Right lobe of liver (tissue), 6 donors: Measurements from ENCODE around the gene LAMB1. TPM values are rescaled to one million over a fixed set of nuclear protein-coding genes. Genes with fewer than 3 reads are reported as not detected.

Experiments used
- ATAC-seq, 4 donors: fragments of 200-7000 bp; cut with Tn5 transposase; one replicate each; pipeline ENCODE4 v1.9.1; 2020; ENCODE audit warnings: mild to moderate bottlenecking in 4 of 4, moderate library complexity in 4 of 4
- DNase-seq, 3 donors: peaks; one replicate each; pipeline ENCODE4 v3.0.0-alpha.2; 2020
- H3K27ac ChIP-seq, 3 donors: fragments of 200-600 bp; one replicate each; pipeline ENCODE4 v1.8.0; 2022
- H3K27me3 ChIP-seq, 2 donors: fragments of 200-600 bp; one replicate each; pipeline ENCODE4 v1.8.0; 2022
- H3K36me3 ChIP-seq, 4 donors: fragments of 200-600 bp; sonication (generic) in 1 of 4; one replicate each; pipeline versions ENCODE4 v1.5.1 to v1.8.0; 2017 to 2022; ENCODE audit warnings: control low read depth in 1 of 4
- H3K4me1 ChIP-seq, 4 donors: fragments of 200-600 bp; sonication (generic) in 1 of 4; one replicate each; pipeline versions ENCODE4 v1.5.1 to v1.8.0; 2017 to 2022; ENCODE audit warnings: control low read depth in 1 of 4
- H3K4me3 ChIP-seq, 3 donors: fragments of 200-600 bp; one replicate each; pipeline ENCODE4 v1.8.0; 2022
- H3K9me3 ChIP-seq, 4 donors: fragments of 200-600 bp; sonication (generic) in 1 of 4; one replicate each; pipeline versions ENCODE4 v1.5.1 to v1.8.0; 2017 to 2022; ENCODE audit warnings: control low read depth in 1 of 4
- CTCF ChIP-seq, 4 donors: fragments of 200-600 bp in 3 of 4; fragments of 450-650 bp in 1 of 4; IDR thresholded peaks; one replicate each; pipeline versions ENCODE4 v1.5.1 to v1.8.0; 2016 to 2022; ENCODE audit warnings: antibody characterized with exemption in 4 of 4, mild to moderate bottlenecking in 2 of 4
- POLR2A ChIP-seq: fragments of 450-650 bp; IDR thresholded peaks from one replicate; pipeline ENCODE4 v1.6.1; 2017; ENCODE audit warnings: antibody characterized with exemption, mild to moderate bottlenecking
- WGBS: methylation state at CpG from one replicate; pipeline ENCODE4 v1.1.6; 2018; ENCODE audit warnings: low coverage, low lambda C conversion rate; ENCODE audit not compliant: insufficient coverage; ENCODE audit errors: missing lambda C conversion rate; 5-methylcytosine and 5-hydroxymethylcytosine counted together
- intact Hi-C, 2 donors: fragments of 100-400 bp; cut with DNase I; formaldehyde crosslinking; loops; one replicate each; pipeline versions ENCODE4 v1.11.2 to v1.14.1; 2022
- total RNA-seq, 6 experiments: library from RNA; depleted of rRNA in 2 of 6; stranded (reverse); fragments of >200 nt in 2 of 6; fragmentation: NEBNext Ultra II Directional in 3 of 6; extraction: Animal tissue kit (Norgen Biotek cat#: 25700) in 3 of 6; gene quantifications; one replicate each; pipeline versions ENCODE4 v1.1.0 to v1.2.4, GENCODE V29; 2016 to 2023
- donor health status: DM: no; HTN: yes; CAD: no.
- donor health status: DM: no; HTN: no; CAD: no.
- donor health status: DM: no; HTN: no; CAD: no.
- donor health status: DM: no; HTN: yes; CAD: no.
- donor health status: DM: no; HTN: yes; CAD: no.

Gene LAMB1
- total RNA-seq, 6 experiments from 2014 or later: 14.9 to 61.0 (median 28.9) TPM

- 1% methylated on average over 13 of the region's 75 CpGs for WGBS
- intact Hi-C loops: loop anchor here in 1 of 2 donors (10.0 kb wide), 1 partner anchor 47 kb away; no protein-coding TSS in a partner anchor
- TF ChIP-seq CTCF (IDR thresholded peaks at IDR 0.05) (no peak), POLR2A (no peak)
- DNase-seq (peak in 1 of 3 donors; percentile 23), ATAC-seq (peak in 2 of 4 donors; percentile 5 to 10)
- Histone ChIP-seq H3K4me3 (peak overlapping the region; percentile 49 to 53 (median 49)), H3K9me3 (no peaks in the 10 kb centered on the region), H3K27me3 (peaks cover 0 to 3% of the 10 kb centered on the region in 2 donors), H3K27ac (peak overlapping the region in 2 of 3 donors; percentile 6 to 60), H3K4me1 (peaks cover 0 to 24% (median 5%) of the 10 kb centered on the region in 4 donors), H3K36me3 (no peaks in the 10 kb centered on the region)
These were observed 916 bp downstream of the LAMB1 start for GRCh38 chr7:108001764-108002725.

GRCh38 chr7:108000875-108001763, 1.8 kb downstream of the LAMB1 start:
- ATAC-seq (peak; percentile 28 to 64 (median 46)), DNase-seq (peak in 2 of 3 donors; percentile 50 to 62)
- Histone ChIP-seq H3K36me3 (no peaks in the 10 kb centered on the region), H3K27me3 (peaks cover 0 to 3% of the 10 kb centered on the region in 2 donors), H3K4me3 (peak overlapping the region; percentile 49 to 53 (median 49)), H3K4me1 (peaks cover 0 to 24% (median 5%) of the 10 kb centered on the region in 4 donors), H3K9me3 (no peaks in the 10 kb centered on the region), H3K27ac (no peak overlapping the region)
- TF ChIP-seq CTCF (IDR thresholded peaks at IDR 0.05) (no peak), POLR2A (no peak)
- intact Hi-C loops: loop anchor here in 1 of 2 donors (10.0 kb wide), 1 partner anchor 46 kb away; no protein-coding TSS in a partner anchor
- WGBS: 33% methylated on average over 15 of the region's 37 CpGs

GRCh38 chr7:107999779-108000560, 3.0 kb downstream of the LAMB1 start:
- Histone ChIP-seq H3K27me3 (peaks cover 0 to 3% of the 10 kb centered on the region in 2 donors), H3K4me1 (peaks cover 0 to 23% (median 5%) of the 10 kb centered on the region in 4 donors), H3K27ac (peak overlapping the region in 1 of 3 donors; percentile 33), H3K4me3 (no peak overlapping the region), H3K36me3 (peaks cover 0 to under 1% (median 0%) of the 10 kb centered on the region in 4 donors), H3K9me3 (no peaks in the 10 kb centered on the region)
- DNase-seq: no peak
- WGBS: 59% methylated on average over 4 of the region's 4 CpGs
- TF ChIP-seq POLR2A (no peak), CTCF (IDR thresholded peaks at IDR 0.05) (no peak)
- intact Hi-C loops: loop anchor here in 1 of 2 donors (10.0 kb wide), 1 partner anchor 45 kb away; no protein-coding TSS in a partner anchor
- ATAC-seq: no peak
